PFSK-1 (cell line): ENCODE results near the gene DRG2.

Source experiments
- FOXP2 ChIP-seq: optimal IDR thresholded peaks from 2 replicates; pipeline ENCODE3; 2011; ENCODE audit warnings: borderline replicate concordance, control low read depth, inconsistent platforms; ENCODE audit not compliant: insufficient read depth; ENCODE audit errors: extremely low read length, extremely low read depth
- POLR2AphosphoS5 ChIP-seq: IDR thresholded peaks from 2 replicates; pipeline ENCODE4 v1.6.1; 2012; ENCODE audit warnings: low read depth, mild to moderate bottlenecking, control low read depth, low read length, moderate library complexity
- REST ChIP-seq, 2 experiments: IDR thresholded peaks; 2 replicates each; pipeline versions ENCODE4 v1.6.1 to v1.8.0; 2011 to 2012; ENCODE audit warnings: low read depth in 2 of 2, low read length in 2 of 2, control low read depth in 1 of 2, inconsistent platforms in 1 of 2, mild to moderate bottlenecking in 1 of 2, moderate library complexity in 1 of 2; ENCODE audit not compliant: insufficient read depth in 1 of 2
- SIN3A ChIP-seq: IDR thresholded peaks from 2 replicates; pipeline ENCODE4 v1.6.1; 2012; ENCODE audit warnings: mild to moderate bottlenecking, low read length, moderate library complexity, borderline replicate concordance; ENCODE audit not compliant: insufficient read depth
- TAF1 ChIP-seq: IDR thresholded peaks from 2 replicates; pipeline ENCODE4 v1.6.1; 2012; ENCODE audit warnings: low read length, control low read depth, borderline replicate concordance; ENCODE audit not compliant: insufficient read depth

The DRG2 gene

GRCh38 chr17:18045691-18046350, 41.9 kb upstream of the DRG2 start:
- TF ChIP-seq TAF1 (no peak), POLR2AphosphoS5 (no peak), FOXP2 (no peak), SIN3A (no peak), REST (IDR thresholded peaks at IDR 0.05; ENCODE audit: insufficient read depth in 1 of 2, low read depth in 2 of 2, low read length in 2 of 2) (no peak)

- TF ChIP-seq REST (IDR thresholded peaks at IDR 0.05; ENCODE audit: insufficient read depth in 1 of 2, low read depth in 2 of 2, low read length in 2 of 2): no peak
- no peak for TF ChIP-seq FOXP2
- no peak for TF ChIP-seq POLR2AphosphoS5
Observed at GRCh38 chr17:18055597-18055996, 32.2 kb upstream of the DRG2 start.

GRCh38 chr17:18056214-18056613, 31.5 kb upstream of the DRG2 start:
- TF ChIP-seq TAF1 (no peak), POLR2AphosphoS5 (no peak), SIN3A (no peak), REST (IDR thresholded peaks at IDR 0.05; ENCODE audit: insufficient read depth in 1 of 2, low read depth in 2 of 2, low read length in 2 of 2) (no peak), FOXP2 (no peak)

GRCh38 chr17:18059283-18059682, 28.5 kb upstream of the DRG2 start:
- TF ChIP-seq REST (IDR thresholded peaks at IDR 0.05; ENCODE audit: insufficient read depth in 1 of 2, low read depth in 2 of 2, low read length in 2 of 2) (no peak), FOXP2 (no peak)

GRCh38 chr17:18064053-18064452, 23.7 kb upstream of the DRG2 start:
- TF ChIP-seq TAF1: no peak
